HG02938 (cell line): Measurements from ENCODE around the gene GSC2.

ENCODE experiments used
- ATAC-seq: cut with Tn5 transposase; IDR thresholded peaks from one replicate; pipeline ENCODE4 v1.9.1; 2021; ENCODE audit warnings: mild to moderate bottlenecking, moderate library complexity; ENCODE audit not compliant: unreplicated experiment

Gene GSC2

DNA sequence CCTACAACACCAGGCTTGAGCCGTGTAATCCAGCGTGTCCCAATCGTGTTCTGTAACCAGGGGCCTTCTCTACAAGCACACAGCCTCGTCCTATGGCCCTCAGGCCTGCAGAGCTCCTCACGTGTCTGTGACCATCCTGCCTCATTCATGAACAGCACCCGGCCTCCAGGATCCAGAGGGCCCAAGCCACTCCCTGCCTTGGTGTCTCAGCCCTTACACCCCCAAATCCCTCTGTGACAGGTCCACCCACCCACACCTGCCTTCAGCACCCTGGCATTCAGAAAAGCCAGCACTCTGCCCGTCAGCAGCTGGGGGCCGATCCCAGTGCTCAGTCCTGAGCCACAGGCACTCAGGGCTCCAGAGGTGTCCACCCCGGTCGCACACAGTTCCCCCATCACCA, 13.2 kb downstream of the GSC2 start:
- ATAC-seq = no peak

DNA sequence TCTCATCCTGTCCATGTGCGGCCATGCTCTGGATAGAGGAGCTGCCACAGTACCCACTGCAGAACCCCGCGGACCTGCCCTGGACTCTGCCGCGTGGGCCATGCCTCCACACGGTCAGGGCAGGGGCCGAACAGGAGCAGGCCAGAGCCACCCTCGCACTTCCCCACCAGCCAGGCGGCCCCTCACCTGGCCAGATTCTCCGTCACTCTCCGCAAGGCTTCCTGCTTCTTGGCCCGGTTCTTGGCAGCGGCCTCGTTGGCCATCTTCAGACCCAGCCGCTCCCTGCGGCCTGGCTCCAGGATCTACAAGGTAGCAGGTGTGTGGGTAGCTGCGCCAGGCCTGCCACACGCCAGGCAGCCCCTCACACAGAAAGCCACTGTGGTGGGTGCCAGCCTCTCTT, 15.2 kb downstream of the GSC2 start:
- ATAC-seq = no peak

DNA sequence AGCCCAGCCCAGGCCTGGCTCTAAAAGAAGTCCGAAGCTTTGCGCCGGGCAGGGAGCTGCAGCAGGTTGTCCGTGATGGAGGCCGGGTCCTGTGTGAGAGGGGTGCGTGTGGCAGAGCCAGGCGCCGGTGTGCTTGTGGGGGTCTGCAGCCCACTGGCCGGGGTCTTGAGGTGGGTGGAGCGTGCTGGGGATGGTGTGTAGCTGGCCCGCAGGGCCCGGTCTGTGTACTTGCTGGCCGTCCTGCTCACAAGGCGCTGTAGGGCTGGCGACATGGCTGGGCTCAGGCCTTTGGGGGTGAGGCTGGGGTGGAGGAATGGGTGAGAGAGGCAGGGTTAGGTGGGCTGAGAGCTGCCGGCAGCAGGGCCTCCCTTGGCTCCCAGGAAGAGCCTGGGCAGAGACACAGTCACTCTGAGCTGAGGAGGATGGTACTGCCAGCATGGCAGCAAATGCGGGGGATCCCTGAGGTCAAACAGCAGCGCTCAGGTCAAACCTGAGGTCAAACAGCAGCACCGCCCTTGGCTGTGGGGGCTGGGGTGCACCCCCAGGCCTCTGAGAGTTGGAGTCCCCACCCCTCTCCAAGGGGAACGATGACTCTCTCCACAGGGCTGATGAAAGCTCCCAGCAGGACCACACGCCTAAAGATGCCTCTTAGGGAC, 15.8 kb downstream of the GSC2 start:
- no peak for ATAC-seq

DNA sequence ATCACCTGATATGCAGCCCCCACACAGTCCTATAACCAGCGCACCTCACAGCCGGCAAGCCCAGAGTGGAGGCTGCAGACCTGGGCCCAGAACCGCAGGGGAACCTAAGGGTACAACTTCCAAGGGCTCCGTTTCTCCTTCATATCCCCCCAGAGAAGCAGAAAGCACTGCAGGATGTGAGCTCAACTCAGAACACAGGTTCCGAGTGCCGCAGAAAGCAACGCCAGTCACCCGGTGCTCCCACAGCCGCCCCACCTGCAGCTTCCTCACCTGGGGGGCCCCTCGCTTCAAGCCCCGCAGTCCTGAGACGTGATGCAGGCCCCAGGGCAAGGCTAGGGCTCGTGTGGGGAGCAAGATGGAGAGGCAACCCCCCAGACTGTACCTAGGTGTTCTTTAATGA, 16.5 kb downstream of the GSC2 start:
- no peak for ATAC-seq

GRCh38 chr22:19132693-19133400, 17.2 kb downstream of the GSC2 start:
- no peak for ATAC-seq

- no peak for ATAC-seq
Observed at GRCh38 chr22:19132153-19132552, 17.9 kb downstream of the GSC2 start.

GRCh38 chr22:19131685-19132015, 18.4 kb downstream of the GSC2 start:
- no peak for ATAC-seq

DNA sequence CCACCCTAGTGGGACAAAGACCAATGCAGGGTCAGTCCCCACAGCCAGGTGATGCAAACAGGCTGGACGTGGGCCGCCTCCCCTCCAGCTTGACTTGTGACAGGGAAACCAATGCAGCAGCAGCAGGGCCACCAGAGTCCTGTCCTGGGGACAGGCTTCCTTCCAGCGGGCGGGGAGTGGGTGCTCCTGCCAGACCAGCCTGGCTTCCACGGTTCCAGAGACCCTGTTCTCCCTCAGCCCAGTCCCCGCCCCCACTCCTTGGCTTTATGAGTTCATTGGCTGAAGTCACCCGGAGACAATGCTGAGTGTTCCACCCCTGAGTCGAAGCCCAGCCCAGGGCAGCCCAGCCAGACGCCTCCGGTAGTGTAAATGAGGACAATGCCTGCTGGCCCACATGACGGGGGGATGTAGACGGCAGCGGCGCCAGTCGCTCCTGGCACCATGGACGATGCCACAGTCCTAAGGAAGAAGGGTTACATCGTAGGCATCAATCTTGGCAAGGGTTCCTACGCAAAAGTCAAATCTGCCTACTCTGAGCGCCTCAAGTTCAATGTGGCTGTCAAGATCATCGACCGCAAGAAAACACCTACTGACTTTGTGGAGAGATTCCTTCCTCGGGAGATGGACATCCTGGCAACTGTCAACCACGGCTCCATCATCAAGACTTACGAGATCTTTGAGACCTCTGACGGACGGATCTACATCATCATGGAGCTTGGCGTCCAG, 19.0 kb downstream of the GSC2 start, which contains the start of gene TSSK2:
TSS of gene TSSK2 (plus strand) at position 350 of the 726 bp plus-strand sequence. CDS start at position 442, 92 bp downstream.
- ATAC-seq = no peak

GRCh38 chr22:19129871-19130270, 20.2 kb downstream of the GSC2 start:
- no peak for ATAC-seq

- no peak for ATAC-seq
Observed at GRCh38 chr22:19128946-19129727, 21.0 kb downstream of the GSC2 start.

DNA sequence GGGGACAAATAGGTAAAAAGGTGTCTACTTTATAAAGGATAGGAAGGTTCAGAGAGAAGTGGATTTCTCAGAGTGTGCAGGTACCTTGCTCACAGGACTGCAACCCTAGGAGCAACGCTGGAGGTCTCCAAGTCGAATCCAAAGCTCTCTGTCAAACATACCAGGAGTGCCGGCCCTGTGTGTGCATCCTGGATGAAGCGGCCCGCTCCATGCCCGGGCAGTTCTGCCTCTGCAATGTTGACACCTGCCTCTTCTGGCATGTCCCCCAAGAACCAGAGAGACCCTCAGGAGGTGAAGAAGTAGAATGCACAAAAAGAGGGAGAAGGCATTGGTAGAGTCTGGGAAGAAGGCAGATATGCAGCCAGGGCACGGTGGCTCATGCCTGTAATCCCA, 22.1 kb downstream of the GSC2 start:
- no peak for ATAC-seq

DNA sequence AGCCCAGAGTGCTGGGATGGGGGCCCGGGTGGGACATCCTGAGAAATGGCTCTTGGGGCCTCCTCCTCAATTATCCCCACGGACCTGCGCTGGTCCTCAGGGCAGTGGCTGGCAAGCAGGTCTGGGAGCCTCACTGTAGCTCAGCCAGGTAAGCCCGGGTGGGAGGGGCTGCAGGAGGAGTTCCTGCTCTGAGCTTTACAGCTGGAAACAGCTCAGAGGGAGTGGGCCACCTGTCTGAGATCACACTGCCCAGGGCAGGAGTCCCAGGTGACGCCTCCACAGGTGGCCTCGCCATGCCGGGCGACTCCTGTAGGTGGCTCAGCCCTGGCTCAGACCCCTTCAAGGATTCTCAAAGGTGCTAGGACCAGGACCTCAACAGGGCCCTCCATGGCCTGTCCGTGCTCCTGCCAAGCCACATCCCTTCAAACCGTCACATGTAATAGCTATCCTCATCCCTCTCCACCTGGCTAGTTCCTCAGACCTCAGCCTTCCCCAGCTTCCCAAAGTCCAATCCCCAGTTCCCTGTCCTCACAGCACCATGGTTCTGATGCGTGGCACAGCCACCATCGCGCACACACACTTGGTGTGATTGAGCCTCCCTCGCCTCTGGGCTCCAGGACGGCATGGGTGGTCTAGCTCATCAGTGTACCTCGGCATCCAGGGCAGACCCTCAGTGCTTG, 22.6 kb downstream of the GSC2 start:
- no peak for ATAC-seq

GRCh38 chr22:19126309-19127273, 23.5 kb downstream of the GSC2 start:
- no peak for ATAC-seq

DNA sequence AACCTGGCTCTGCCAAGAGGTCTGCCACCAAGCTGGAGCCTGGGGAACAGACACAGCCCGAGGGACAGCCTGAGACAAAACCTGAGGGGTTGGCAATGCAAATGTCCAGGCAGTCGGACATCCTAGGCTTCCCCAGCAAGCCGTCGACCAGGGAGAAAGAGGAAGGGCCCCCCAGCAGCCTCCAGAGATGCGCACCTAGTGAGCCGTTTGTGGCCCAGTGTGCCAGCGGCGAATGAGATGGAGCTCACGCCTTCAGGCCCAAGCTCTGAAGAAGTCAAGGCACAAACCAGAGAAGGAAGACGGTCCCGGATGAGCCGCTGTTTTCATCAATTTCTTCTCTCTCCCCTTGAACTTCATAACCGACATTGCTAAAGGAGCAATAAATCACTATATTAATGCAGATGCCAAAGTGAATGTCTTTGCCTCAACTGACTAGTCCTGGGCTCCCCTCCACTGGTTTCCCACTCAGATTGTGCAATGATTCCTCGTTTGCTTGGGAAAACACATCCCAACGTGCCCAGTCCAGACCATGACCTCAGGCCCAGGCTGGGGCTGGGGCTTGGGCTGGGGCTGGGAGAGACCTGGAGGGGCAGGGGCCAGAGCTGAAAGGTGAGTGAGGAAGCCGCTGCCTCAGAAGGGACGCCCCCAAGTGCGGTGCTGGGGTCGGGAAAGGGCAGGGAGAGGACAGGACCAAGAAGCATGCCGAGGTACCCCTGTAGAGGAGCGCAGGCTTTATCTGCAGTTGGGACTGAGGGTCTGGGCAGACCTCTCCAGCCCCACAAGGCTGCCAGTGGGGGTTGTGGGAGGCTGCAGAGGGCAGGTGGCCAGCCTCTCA, 24.4 kb downstream of the GSC2 start:
- ATAC-seq = no peak

DNA sequence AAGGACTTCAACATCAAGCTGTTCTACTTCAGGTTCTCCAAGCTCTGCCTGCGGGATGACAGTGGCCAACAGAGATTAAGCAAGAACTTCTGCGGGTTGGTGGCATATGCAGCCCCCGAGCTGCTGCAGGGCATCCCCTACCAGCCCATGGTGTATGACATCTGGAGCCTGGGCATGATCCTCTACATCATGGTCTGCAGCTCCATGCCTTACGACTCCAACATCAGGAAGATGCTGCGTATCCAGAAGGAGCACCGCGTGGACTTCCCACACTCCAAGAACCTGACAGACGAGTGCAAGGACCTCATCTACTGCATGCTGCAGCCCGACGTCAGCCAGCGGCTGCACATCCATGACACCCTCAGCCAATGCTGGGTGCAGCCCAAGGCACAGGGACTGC, 25.1 kb downstream of the GSC2 start:
- no peak for ATAC-seq

DNA sequence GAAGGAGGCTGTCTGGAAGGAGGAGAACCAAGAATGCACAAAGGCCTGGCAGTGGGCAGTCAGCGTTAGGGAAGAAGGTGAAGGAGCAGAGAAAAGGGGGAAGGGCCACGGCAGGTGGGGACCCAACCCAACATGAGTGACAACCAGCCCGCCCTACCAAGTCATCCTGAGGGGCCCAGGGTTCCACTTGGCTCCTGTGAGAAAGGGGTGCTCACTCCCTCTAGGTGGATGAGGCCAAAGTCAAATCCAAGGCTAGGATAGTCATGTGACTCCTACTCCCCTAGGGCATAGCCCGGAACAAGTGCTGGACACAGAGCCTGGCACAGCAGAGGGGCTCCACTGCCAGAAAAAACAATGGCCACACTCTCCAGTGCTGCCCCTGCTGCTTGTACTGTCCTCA, 25.7 kb downstream of the GSC2 start:
- no peak for ATAC-seq

DNA sequence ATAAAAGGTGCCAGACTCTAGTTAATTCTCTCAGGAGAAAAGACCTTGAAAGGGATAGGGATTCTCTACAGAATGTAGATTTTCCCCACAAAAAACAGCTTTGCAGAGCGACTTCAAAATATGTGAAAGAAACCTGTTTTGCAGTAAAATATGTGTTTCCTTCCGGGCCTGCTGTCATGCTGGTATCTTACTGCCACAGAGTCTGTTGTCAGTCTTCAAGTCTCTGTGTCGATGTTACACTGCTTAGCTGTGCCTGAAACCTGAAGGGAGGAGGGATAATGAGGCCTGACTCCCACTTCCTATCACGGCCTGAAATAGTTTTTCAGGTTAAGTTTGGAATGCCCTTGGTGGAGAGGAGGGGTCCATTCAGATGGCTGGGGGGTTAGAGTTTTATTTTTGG, 26.2 kb downstream of the GSC2 start:
- ATAC-seq = no peak

DNA sequence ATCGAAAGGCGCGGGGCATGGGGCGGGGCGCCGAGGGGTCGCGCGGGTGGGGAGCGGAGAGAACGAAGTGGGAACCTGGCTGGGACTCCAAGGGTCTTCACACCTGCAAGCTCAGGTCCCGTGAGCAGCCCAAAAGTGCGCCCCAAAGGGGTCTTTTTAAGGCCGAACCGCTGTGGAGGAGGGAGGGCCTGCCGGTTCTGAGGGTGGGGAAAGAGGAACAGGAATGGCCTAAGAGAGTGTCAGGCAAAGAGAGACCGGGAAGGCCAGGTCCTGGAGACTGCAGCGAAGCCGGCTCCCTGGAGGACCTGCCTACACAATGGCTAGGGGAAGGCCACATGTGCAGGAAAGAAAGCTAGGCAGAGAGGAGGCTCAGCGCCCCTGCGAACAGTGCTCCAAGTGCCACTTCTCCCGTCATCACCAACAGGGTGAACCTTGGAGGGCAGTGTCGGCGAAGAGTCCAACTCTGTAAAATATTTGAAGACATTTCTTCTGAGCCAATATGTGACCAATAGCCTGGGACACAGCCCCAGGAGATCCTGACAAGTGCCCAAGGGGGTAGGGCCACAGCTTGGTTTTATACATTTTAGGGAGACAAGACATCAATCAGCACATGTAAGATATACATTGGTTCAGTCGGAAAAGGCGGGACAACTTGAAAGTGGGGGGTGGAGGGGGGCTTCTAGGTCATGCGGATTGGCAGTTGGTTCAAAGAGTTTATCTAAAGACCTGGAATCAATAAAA, 27.2 kb downstream of the GSC2 start:
- no peak for ATAC-seq
